Stimulated activated memory B cell treated with anti-CD40 and anti-IgM and Interleukin-4, amounts not matched to agents 10 μg/mL and 1 μg/mL and 100 μg/mL, for 72 hours (primary cell): ENCODE measurements around the gene PTGES3.
"Not testable (repeated sequence)": the region's sequence is repeated elsewhere in the genome, so short reads cannot be mapped to it uniquely, and the experiment has no call there.

ENCODE experiments used
- ATAC-seq: fragments of 150-1000 bp; cut with Tn5 transposase; 2 replicates; pipeline ENCODE4 v1.10.0; 2021
- H3K27ac Mint-ChIP-seq: one replicate; pipeline ENCODE4 v1.8.0; 2022; ENCODE audit warnings: mild to moderate bottlenecking, mixed read lengths
- H3K27me3 Mint-ChIP-seq: one replicate; pipeline ENCODE4 v1.8.0; 2022; ENCODE audit warnings: mixed read lengths
- H3K36me3 Mint-ChIP-seq: one replicate; pipeline ENCODE4 v1.8.0; 2022; ENCODE audit warnings: mixed read lengths
- H3K4me1 Mint-ChIP-seq: one replicate; pipeline ENCODE4 v1.8.0; 2022; ENCODE audit warnings: mixed read lengths
- H3K4me3 Mint-ChIP-seq: one replicate; pipeline ENCODE4 v1.8.0; 2022; ENCODE audit warnings: mild to moderate bottlenecking, moderate library complexity, mixed read lengths
- H3K9me3 Mint-ChIP-seq: one replicate; pipeline ENCODE4 v1.8.0; 2022; ENCODE audit warnings: mixed read lengths

PTGES3 gene

GRCh38 chr12:56718149-56718548, 30.1 kb upstream of the PTGES3 start:
- no peaks in the 10 kb centered on the region for H3K27me3 Mint-ChIP-seq
- H3K9me3 Mint-ChIP-seq = no peaks in the 10 kb centered on the region
- peak overlapping the region; percentile 68 for H3K27ac Mint-ChIP-seq
- peaks cover 70% of the 10 kb centered on the region for H3K4me1 Mint-ChIP-seq
- peaks cover 75% of the 10 kb centered on the region for H3K36me3 Mint-ChIP-seq
- no peak overlapping the region for H3K4me3 Mint-ChIP-seq
- no peak for ATAC-seq

- Mint-ChIP-seq H3K9me3 (no peaks in the 10 kb centered on the region), H3K4me1 (peaks cover 60% of the 10 kb centered on the region), H3K27me3 (no peaks in the 10 kb centered on the region), H3K27ac (peak overlapping the region; percentile 68), H3K36me3 (peaks cover 78% of the 10 kb centered on the region), H3K4me3 (peak overlapping the region; percentile 1)
- ATAC-seq = no peak
Measured at GRCh38 chr12:56716933-56717880, 29.1 kb upstream of the PTGES3 start.

- Mint-ChIP-seq H3K4me1 (peaks cover 53% of the 10 kb centered on the region), H3K36me3 (peaks cover 76% of the 10 kb centered on the region), H3K27me3 (no peaks in the 10 kb centered on the region), H3K4me3 (peak overlapping the region; percentile 1), H3K9me3 (no peaks in the 10 kb centered on the region), H3K27ac (peak overlapping the region; percentile 68)
- no peak for ATAC-seq
Measured at GRCh38 chr12:56716458-56716857, 28.4 kb upstream of the PTGES3 start.

- no peaks in the 10 kb centered on the region for H3K9me3 Mint-ChIP-seq
- H3K27me3 Mint-ChIP-seq = no peaks in the 10 kb centered on the region
- H3K4me3 Mint-ChIP-seq = no peak overlapping the region
- no peak for ATAC-seq
- peak overlapping the region; percentile 68 for H3K27ac Mint-ChIP-seq
- H3K36me3 Mint-ChIP-seq = peaks cover 69% of the 10 kb centered on the region
- H3K4me1 Mint-ChIP-seq = peaks cover 46% of the 10 kb centered on the region
Measured at GRCh38 chr12:56715798-56716197, 27.7 kb upstream of the PTGES3 start.

GRCh38 chr12:56714431-56714929, 26.4 kb upstream of the PTGES3 start:
- no peak for ATAC-seq
- no peaks in the 10 kb centered on the region for H3K27me3 Mint-ChIP-seq
- H3K27ac Mint-ChIP-seq = no peak overlapping the region
- peaks cover 33% of the 10 kb centered on the region for H3K4me1 Mint-ChIP-seq
- H3K36me3 Mint-ChIP-seq = peaks cover 56% of the 10 kb centered on the region
- H3K9me3 Mint-ChIP-seq = no peaks in the 10 kb centered on the region
- H3K4me3 Mint-ChIP-seq = no peak overlapping the region

GRCh38 chr12:56713345-56713744, 25.3 kb upstream of the PTGES3 start:
- Mint-ChIP-seq H3K4me3 (no peak overlapping the region), H3K27ac (no peak overlapping the region), H3K27me3 (no peaks in the 10 kb centered on the region), H3K4me1 (peaks cover 22% of the 10 kb centered on the region), H3K36me3 (peaks cover 45% of the 10 kb centered on the region), H3K9me3 (no peaks in the 10 kb centered on the region)
- ATAC-seq = no peak

GRCh38 chr12:56709759-56710376, 21.8 kb upstream of the PTGES3 start:
- Mint-ChIP-seq H3K36me3 (peaks cover 25% of the 10 kb centered on the region), H3K27me3 (no peaks in the 10 kb centered on the region), H3K27ac (peak overlapping the region; percentile 59), H3K4me3 (no peak overlapping the region), H3K4me1 (no peaks in the 10 kb centered on the region), H3K9me3 (no peaks in the 10 kb centered on the region)
- no peak for ATAC-seq

- H3K4me1 Mint-ChIP-seq, ATAC-seq, H3K36me3 Mint-ChIP-seq, H3K9me3 Mint-ChIP-seq, H3K27ac Mint-ChIP-seq, H3K27me3 Mint-ChIP-seq, H3K4me3 Mint-ChIP-seq: not testable (repeated sequence)
Measured at GRCh38 chr12:56704522-56704921, 16.4 kb upstream of the PTGES3 start.

GRCh38 chr12:56699020-56699661, 11.1 kb upstream of the PTGES3 start:
- no peak overlapping the region for H3K4me3 Mint-ChIP-seq
- peaks cover 8% of the 10 kb centered on the region for H3K4me1 Mint-ChIP-seq
- H3K9me3 Mint-ChIP-seq = no peaks in the 10 kb centered on the region
- no peaks in the 10 kb centered on the region for H3K27me3 Mint-ChIP-seq
- ATAC-seq = no peak
- H3K27ac Mint-ChIP-seq = no peak overlapping the region
- H3K36me3 Mint-ChIP-seq = no peaks in the 10 kb centered on the region

GRCh38 chr12:56695327-56696101, 7.4 kb upstream of the PTGES3 start:
- no peak for ATAC-seq
- Mint-ChIP-seq H3K4me1 (peaks cover 1% of the 10 kb centered on the region), H3K27me3 (no peaks in the 10 kb centered on the region), H3K36me3 (no peaks in the 10 kb centered on the region), H3K27ac (no peak overlapping the region), H3K4me3 (no peak overlapping the region), H3K9me3 (no peaks in the 10 kb centered on the region)

GRCh38 chr12:56694161-56694560, 6.1 kb upstream of the PTGES3 start:
- Mint-ChIP-seq H3K4me1 (peaks cover 6% of the 10 kb centered on the region), H3K36me3 (no peaks in the 10 kb centered on the region), H3K9me3 (no peaks in the 10 kb centered on the region), H3K4me3 (no peak overlapping the region), H3K27ac (no peak overlapping the region), H3K27me3 (no peaks in the 10 kb centered on the region)
- ATAC-seq = no peak

- Mint-ChIP-seq H3K27ac (peak overlapping the region; percentile 94), H3K4me1 (peaks cover 38% of the 10 kb centered on the region), H3K4me3 (peak overlapping the region; percentile 91), H3K36me3 (peaks cover 21% of the 10 kb centered on the region), H3K9me3 (no peaks in the 10 kb centered on the region), H3K27me3 (no peaks in the 10 kb centered on the region)
- ATAC-seq = no peak
Measured at GRCh38 chr12:56688846-56689109, 694 bp upstream of the PTGES3 start.

GRCh38 chr12:56687223-56688128, 608 bp downstream of the PTGES3 start:
- Mint-ChIP-seq H3K4me3 (peak overlapping the region; percentile 91), H3K36me3 (peaks cover 21% of the 10 kb centered on the region), H3K4me1 (peaks cover 46% of the 10 kb centered on the region), H3K27me3 (no peaks in the 10 kb centered on the region), H3K27ac (peak overlapping the region; percentile 94), H3K9me3 (no peaks in the 10 kb centered on the region)
- ATAC-seq = peak; percentile 68

GRCh38 chr12:56684745-56685359, 3.2 kb downstream of the PTGES3 start:
- no peak for ATAC-seq
- Mint-ChIP-seq H3K36me3 (peaks cover 36% of the 10 kb centered on the region), H3K4me3 (peak overlapping the region; percentile 91), H3K9me3 (no peaks in the 10 kb centered on the region), H3K27me3 (no peaks in the 10 kb centered on the region), H3K4me1 (peaks cover 60% of the 10 kb centered on the region), H3K27ac (peak overlapping the region; percentile 94)
